ENCODE results near the gene NPW.

Gene NPW

DNA sequence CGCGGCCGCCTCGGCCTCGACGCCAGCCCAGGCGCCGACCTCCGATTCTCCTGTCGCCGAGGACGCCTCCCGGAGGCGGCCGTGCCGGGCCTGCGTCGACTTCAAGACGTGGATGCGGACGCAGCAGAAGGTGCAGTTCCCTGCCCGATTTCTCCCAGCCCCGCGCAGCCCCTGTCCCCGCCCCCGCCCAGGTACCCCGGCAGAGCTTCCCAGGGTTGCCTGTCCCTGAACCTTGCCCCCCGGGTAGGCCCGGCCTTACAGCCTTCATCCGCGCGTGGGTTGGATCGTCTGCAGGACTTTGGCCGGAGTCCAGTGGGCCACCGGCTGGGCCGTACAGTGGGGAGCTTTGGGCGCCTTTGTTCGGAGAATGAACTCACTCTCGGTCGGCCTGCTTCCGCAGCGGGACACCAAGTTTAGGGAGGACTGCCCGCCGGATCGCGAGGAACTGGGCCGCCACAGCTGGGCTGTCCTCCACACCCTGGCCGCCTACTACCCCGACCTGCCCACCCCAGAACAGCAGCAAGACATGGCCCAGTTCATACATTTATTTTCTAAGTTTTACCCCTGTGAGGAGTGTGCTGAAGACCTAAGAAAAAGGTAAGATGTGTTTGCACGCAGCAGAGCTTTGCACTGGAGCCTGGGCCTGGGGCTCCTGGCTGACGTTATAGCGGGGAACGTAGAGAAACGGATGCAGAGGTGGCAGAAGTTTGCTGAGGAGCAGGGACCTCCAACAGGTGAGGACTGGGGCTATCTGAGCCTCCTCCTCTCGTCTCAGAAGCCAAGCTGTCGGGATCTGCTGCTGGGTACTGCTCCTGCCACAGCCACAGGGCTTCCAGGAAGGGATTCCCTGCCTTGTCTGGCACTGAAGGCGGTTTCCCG is 35.0 kb upstream of the NPW start:
- no peak for DNase-seq (ENCODE audit: low read depth, low spot score)

DNA sequence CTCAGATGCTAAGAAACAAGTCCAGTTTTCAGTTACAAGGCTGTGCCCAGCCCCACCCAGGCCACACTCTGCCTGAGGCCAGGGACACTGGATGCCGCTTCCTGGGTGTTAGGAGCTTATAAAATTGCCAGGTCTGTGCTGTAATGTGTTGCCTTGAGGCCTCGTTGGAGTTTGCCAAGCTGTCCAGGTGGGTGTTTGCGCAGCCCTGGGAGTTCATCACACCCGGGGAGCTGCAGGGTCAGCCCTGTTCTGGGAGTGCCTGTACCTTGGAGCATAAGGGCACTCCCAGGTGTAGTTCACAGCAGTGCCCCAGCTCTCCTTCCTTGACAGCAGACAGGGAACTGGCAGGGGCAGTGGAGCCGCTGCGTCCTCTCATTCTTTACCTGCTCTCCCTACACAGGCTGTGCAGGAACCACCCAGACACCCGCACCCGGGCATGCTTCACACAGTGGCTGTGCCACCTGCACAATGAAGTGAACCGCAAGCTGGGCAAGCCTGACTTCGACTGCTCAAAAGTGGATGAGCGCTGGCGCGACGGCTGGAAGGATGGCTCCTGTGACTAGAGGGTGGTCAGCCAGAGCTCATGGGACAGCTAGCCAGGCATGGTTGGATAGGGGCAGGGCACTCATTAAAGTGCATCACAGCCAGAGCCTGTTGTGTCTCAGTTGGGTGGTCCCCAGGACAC is 34.0 kb upstream of the NPW start:
- DNase-seq (ENCODE audit: low read depth, low spot score): no peak

DNA sequence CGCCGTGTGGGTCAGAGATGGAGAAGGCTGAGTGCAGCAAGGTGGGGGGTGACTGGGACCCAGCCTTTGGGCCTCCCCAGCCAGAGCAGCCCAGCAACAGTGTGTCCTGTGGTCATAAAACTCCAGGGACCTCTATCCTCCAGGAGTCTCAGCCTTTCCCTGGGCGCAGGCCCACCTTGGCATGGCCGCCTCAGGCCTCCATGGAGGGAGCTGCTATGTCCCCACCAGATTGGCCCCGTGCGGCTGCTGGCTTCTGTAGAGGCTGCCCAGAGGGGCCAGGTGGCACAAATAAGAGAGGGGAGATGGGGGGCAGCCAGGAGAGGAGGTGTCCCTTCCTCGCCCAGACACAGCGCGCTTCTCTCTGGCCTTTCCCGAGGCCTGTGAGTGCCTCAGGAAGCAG is 32.4 kb upstream of the NPW start:
- no peak for DNase-seq (ENCODE audit: low read depth, low spot score)

DNA sequence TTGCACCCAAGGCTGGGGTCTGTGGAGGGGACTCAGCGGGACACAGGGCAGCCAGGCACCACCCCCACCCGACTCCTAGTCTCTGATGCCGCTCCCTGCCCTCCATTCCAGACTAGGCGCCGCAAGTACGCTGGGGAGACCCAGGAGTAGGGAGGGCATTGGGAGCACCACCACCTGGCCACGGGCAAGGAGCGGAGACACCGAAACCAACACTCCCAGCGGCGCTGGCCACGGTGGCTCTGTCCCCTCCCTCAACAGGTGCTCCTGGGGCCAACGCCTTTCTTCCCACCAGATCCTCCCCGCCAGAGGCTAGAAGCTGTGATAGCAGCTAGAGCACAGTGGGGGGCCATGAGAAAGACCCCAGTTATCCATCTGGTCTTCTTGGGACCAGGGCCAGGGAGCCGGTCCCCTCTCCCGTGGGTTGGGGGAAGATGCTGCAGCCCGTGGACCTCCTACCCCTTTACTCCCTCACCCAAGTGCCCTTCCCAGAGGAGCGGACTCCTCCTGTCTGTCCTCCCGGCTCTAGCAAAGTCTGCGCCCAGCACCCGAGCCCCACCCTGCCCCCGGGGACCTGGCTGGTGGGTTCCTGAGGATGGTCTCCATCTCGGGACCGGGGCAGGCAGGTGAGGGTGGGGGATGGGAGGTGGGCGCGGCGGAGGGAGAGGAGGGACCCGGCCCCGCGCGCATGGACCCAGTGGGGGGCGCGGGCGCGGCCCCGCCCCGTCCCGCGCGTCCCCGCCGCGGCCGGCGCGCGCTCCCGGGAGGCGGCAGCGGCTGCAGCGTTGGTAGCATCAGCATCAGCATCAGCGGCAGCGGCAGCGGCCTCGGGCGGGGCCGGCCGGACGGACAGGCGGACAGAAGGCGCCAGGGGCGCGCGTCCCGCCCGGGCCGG is 30.1 kb upstream of the NPW start, which contains the start of gene SYNGR3:
TSS of gene SYNGR3 (plus strand) at position 762 of the 892 bp plus-strand sequence. CDS start 133 bp downstream, outside the sequence.
- DNase-seq (ENCODE audit: low read depth, low spot score): no peak

DNA sequence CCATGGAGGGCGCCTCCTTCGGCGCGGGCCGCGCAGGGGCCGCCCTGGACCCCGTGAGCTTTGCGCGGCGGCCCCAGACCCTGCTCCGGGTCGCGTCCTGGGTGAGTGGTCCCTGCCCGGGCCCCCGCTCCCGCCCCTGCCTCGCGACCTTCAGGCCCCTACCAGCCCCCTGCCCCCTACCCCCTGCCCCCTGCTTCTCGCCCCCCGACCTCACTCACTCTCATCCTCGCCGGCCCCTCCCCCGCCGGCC is 29.6 kb upstream of the NPW start:
- no peak for DNase-seq (ENCODE audit: low read depth, low spot score)

DNA sequence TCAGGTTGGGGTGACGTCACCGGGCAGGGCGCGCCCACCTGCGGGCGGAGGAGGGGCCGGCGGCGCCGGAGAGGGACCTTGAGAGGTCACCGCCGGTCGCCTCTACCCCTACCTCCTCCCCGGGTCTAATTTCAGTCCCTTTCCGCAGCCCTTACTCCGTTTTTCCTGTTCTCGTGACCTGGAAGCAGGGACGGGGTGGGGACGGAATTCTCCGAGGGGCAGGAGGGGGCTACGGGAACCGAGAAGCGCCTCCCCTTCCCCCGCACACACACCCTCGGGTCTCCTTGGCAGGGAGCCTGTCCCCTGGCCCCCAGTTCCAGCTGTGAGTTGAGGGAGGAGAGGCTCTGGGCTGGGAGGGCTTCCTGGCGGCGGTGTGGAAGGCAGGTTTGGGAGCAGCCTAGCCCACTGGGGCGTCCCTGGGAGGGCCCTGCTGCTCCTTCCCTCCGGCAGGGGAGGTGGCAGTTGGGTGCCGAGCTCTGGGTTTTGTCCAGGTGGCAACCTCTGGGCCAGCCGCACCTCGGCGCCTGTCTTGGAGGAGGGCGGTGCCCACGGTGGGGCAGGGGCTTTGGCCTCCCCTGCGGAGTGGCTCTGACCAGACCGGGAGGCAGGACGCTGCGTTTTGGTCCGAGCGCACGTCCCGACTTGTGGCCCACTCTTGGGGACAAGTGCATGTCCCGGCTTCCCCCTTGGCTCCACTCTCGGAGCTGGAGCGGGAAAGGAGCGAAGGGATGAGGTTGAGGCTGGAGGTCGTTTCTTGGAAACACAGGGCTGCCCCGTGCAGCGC is 29.0 kb upstream of the NPW start:
- DNase-seq (ENCODE audit: low read depth, low spot score): no peak

DNA sequence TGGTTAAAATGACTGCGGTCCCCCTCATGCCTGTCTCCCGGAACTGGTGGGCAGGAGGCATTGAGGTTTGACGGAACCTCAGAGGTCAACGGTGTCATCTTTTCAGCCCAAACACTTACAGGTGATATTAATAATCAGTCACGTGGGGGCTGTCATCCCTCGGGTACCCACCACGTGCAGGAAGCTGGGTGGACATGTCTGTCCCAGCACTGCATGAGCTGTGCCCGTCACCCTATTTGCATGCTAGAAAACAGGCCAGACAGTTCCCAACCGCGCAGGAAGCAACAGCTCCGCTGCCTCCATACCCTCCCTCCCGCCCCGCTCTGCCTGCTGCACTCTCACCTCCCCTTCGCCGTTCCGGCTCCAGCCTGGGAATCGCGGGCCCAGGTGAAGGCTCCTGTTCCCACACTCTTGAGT is 28.4 kb upstream of the NPW start:
- no peak for DNase-seq (ENCODE audit: low read depth, low spot score)

DNA sequence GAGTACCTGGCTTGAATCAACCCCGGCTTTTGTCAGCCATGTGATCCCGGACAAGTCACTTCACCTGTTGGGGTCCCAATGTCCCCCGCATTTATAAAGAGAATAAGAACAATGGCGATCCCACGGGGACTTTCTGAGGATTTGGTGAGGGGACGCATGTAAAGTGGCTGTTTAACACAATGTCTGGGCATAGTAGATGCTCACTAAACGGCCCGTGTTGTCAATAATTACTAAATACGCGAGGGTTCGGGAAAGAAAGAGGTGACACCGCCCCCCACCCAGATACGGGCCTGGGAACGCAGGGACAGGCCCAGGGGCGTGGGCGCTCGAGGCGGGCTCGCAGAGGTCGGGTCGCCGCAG is 28.0 kb upstream of the NPW start:
- no peak for DNase-seq (ENCODE audit: low read depth, low spot score)

DNA sequence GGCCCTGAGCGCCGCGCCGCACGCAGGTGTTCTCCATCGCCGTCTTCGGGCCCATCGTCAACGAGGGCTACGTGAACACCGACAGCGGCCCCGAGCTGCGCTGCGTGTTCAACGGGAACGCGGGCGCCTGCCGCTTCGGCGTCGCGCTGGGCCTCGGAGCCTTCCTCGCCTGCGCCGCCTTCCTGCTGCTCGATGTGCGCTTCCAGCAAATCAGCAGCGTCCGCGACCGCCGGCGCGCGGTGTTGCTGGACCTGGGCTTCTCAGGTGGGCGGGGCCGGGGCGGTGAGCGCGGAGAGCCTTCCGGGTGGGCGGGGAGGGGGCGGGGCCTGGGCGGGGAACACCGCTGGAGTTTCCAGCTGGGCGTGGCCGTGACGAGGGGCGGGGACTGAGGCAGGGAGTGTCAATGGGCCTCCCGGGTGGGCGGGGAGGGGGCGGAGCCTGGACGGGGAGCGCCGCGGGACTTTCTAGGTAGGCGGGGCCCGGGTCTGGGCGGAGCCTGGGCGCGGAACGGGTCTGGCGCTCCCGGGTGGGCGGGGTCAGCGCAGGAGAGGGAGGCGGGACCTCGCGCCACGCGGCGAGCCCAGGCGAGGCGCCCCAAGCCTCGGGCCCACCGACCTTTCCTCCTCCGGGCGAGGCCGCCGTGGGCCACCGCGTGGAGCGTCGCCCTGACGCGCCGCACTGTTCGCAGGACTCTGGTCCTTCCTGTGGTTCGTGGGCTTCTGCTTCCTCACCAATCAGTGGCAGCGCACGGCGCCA is 27.5 kb upstream of the NPW start:
- peak; percentile 94 for DNase-seq (ENCODE audit: low read depth, low spot score)

DNA sequence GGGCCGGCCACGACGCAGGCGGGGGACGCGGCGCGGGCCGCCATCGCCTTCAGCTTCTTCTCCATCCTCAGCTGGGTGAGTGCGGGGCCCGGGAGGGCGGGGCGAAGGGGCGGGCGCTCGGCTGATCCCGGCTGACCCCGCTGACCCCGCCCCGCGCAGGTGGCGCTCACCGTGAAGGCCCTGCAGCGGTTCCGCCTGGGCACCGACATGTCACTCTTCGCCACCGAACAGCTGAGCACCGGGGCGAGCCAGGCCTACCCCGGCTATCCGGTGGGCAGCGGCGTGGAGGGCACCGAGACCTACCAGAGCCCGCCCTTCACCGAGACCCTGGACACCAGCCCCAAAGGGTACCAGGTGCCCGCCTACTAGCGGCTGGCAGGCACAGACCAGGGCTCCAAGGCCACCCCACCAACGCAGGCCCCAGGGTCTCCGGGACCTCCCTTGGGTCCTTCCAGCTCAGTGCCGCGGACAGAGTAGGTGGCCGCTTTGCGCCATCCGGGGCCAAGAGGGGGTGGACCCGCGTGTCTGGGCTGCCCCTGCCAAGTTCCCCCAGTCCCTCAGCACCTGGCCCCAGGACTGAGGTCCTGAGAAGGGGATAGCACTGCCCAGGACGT is 26.8 kb upstream of the NPW start:
- DNase-seq (ENCODE audit: low read depth, low spot score): no peak

DNA sequence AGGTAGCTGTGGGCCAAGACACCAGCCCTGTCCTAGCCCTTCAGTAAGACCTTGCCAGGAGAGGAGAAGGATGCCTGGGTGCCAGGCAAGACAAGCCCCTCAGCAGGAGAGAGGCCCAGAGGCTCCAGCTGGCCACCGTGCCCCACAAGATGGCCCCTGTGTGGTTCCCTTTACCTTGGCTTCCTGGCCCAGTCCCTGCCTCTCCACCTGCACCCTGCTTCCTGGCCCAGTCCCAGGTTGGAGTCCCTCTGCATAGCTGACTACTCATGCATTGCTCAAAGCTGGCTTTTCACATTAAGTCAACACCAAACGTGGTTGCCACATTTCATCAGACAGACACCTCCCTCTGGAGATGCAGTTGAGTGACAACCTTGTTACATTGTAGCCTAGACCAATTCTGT is 25.9 kb upstream of the NPW start:
- no peak for DNase-seq (ENCODE audit: low read depth, low spot score)

DNA sequence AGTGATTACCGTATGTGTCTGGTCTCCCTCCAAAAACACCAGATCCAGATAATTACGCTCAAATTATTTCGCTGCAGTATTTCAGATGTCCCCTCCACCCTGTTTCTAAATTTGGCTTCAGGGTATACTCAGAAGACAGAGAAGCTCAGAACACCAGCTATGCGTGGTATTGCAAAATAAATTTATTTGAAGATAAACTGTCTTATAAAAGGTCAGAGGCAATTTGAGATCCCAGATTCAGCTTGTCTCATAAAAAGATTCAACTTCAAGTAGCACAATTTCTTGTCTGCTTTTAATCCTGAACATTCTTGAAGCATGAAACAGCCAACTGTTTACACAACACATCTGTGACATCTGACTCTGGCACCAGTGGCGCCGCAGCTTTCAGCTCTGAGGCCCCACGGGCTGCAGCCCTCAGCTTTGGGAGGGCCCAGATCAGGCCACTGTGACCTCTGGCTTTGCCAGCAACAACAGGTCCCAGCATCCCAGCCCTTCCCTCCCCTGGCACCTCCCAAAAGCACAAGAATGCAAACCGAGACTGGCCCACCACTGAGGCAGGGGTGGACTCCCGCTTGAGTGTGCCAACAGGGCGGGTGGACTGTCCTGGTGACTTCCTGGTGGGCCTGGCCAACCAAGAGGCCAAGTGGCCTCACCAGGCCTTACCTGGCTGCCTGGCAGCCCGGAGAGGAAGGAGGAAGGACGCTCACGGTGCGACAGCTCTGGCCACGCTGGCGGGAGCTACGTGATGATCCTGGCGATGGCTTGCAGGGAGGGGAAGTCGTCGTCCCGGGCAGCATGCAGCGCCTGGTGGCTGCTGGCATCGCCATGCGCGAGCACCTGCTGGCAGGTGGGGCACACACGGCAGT is 21.9 kb upstream of the NPW start:
- DNase-seq (ENCODE audit: low read depth, low spot score): no peak

DNA sequence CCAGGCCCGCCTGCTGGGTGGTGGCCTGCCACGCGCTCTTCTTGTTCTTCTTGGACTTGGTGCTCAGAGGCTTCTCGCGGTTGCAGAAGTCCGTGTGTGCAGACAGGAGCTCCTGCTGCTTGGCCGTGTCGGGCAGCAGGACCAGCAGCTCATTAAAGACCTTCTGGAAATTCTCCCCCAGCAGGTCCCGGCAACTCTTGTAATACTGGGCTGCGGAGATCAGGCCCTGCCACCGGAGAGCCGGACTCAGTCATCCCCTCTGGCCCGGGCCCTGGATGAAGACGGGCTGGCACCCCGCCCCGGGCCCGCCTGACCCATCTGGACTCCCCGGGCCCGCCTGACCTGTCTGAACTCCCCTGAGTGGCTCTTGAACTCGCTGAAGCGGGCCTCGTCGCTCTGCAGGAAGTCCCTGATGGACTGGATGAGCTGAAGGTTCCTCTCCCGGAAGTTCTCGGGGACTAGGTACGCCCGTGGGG is 21.2 kb upstream of the NPW start:
- no peak for DNase-seq (ENCODE audit: low read depth, low spot score)

DNA sequence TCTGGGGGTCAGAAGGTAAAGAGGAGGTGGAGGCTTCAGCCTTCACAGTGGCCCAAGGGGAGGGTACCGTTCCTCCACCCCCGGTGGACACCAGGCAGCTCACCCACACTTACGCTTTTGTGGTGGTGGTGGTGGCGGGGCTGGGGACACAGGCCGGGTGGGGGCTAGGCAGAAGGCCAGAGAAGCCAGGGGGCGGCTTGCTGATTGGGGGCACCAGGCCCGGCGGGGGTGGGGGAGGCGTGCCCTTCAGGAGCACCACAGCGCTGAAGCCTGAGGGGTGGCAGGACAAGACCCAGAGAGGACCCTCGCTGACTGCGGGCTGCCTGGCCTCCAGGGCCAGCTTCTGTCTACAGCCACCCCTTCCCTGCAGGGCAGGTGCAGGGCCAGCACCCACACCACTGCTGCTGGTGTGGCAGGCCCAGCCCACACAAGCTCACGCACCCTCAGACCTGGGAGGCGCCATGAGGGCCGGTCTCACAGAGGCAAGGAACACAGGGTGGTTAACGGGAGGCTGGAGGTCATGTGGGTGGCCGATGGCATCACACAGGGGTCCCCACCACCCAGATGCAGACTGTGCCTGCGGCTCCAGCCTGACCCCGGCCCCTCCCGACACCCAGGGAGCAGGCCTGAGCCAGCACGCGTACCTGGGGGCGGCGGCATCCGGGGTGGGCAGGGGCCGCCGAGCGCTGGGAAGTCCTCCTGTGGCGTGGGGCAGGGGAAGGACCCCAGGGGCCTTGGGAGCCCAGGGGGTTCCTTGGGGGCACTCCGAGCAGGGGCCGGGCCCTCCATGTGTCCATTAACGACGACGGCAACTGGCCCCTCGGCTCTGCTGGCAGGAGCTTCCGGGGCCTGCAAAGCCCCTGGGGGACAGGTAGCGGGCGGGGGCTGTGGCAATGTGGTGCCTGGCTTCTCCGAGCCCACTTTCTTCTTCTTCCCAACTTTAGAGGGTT is 20.5 kb upstream of the NPW start:
- no peak for DNase-seq (ENCODE audit: low read depth, low spot score)

DNA sequence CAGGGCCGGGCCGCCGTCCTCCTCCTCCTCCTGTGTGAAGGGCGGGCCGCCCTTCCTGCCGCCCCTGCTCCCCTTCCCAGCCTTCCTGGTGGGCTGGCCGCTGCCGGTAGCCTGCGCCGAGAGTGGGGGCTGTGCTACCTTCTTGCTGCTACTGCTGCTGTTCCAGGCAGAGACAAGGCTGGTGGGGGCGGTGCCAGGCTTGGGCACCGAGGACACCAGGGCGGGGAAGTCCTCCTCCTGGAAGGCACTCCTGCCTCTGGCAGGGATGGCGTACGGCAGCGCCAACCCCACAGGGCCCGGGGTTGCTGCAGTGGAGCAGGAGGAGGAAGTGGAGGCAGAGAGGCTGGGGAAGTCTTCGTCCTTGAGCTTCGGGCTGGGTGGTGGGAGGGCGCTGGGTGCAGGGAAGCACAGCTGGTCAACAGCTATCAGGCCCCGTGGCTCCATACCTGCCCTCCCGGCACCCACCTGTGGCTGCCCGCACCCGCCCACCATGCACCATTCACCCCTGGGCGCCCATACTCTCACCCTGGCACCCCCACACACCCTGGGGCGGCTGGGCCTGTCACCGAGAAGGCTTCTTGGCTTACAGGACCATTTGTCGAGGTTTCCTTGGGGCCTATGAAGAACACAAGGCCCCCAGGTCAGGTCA is 19.6 kb upstream of the NPW start:
- no peak for DNase-seq (ENCODE audit: low read depth, low spot score)

DNA sequence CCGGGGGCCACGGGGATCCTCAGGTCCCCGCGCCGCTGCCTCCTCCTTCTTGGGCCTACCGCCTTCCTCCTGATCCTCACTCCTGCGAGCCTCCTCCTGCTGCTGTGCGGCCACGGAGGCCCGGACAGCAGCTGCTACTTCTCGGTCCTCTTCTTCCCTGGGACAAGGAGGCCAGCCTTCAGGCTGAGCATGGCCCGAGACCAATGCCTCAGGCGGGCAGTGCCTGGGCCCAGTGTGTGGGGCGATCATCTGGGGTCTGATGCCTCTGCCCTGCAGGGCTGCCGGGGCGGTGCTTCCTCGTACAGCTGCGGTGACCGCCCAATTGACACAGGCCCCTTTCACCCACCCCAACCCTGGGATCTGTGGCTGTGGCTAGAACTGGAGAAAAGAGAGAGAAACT is 18.6 kb upstream of the NPW start:
- no peak for DNase-seq (ENCODE audit: low read depth, low spot score)

DNA sequence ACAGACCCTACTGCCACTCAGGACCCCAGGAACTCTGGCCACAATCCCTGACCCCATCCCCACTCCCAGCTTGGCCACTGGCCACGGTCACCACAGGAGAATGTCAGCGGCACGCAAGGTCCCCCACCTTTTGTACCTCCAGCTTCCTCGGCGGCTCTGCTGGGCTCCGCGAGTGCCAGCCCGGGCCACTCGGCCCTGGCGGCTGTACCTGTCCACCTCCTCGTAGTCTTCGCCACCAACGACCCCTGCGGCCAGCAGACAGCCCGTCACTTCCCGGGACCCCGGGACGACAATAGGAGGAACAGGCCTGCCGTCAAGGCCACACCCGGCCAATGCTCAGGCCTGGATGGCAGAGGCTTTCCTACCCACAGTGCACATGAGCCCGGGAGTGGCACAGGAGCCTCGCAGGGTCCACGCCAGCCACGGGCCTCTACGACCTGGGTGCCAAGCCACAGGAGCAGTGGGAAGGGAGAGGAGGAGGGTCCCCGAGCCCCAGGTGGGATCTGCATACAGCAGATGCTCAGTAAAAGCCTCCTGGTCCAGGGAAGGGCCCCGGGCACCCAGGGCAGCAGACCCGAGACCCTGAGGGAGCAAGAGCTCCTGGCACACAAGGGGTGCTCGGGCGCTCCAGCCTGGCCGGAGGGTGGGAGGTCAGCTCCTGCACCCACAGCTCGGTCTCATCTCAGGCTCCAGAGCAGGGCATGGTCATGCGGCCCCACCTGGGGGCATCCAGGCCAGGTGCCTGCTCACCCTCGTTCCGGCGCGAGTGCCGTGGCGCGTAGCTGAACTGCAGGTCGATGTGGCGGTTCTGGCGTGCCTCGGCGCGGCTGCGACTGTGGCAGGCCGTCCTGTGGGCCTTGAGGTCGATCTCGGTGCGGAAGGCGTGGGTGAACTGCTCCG is 17.9 kb upstream of the NPW start:
- no peak for DNase-seq (ENCODE audit: low read depth, low spot score)

Data from activated naive CD8-positive, alpha-beta T cell treated with anti-CD3 and anti-CD28 coated beads, Interleukin-2, amount 50 U/mL, for 16 hours (primary cell).